OCI-LY1 (cell line): ENCODE measurements around the gene PPAT.

ENCODE experiments used
- H2AFZ ChIP-seq: fragments of 200-600 bp; sonication (generic), shearing (Covaris generic); 2 replicates; pipeline ENCODE4 v1.6.0; 2014; ENCODE audit warnings: antibody characterized with exemption, mild to moderate bottlenecking, low read length
- H3F3A ChIP-seq: fragments of 200-600 bp; sonication (generic), shearing (Covaris generic); 2 replicates; pipeline ENCODE4 v1.6.0; 2014; ENCODE audit warnings: mild to moderate bottlenecking, antibody characterized with exemption, low read length, moderate library complexity; ENCODE audit not compliant: insufficient read depth
- H3K27ac ChIP-seq: fragments of 200-600 bp; sonication (generic); 2 replicates; pipeline ENCODE4 v1.5.1; 2014; ENCODE audit warnings: low read length, mixed run types, mild to moderate bottlenecking, low read depth; ENCODE audit not compliant: poor library complexity, severe bottlenecking
- H3K27me3 ChIP-seq: fragments of 200-600 bp; sonication (generic); 2 replicates; pipeline ENCODE4 v1.6.0; 2014; ENCODE audit warnings: antibody characterized with exemption, mild to moderate bottlenecking, low read length, moderate library complexity; ENCODE audit not compliant: insufficient read depth
- H3K36me3 ChIP-seq: fragments of 200-600 bp; sonication (generic); 2 replicates; pipeline ENCODE4 v1.6.1; 2014; ENCODE audit warnings: mild to moderate bottlenecking, antibody characterized with exemption, low read length, moderate library complexity, mixed read lengths; ENCODE audit not compliant: insufficient read depth
- H3K4me1 ChIP-seq: fragments of 200-600 bp; sonication (generic); 2 replicates; pipeline ENCODE4 v1.5.1; 2014; ENCODE audit warnings: mild to moderate bottlenecking, low read length, moderate library complexity; ENCODE audit not compliant: insufficient read depth, severe bottlenecking
- H3K4me2 ChIP-seq: fragments of 200-600 bp; sonication (generic), shearing (Covaris generic); 2 replicates; pipeline ENCODE4 v1.6.1; 2014; ENCODE audit warnings: low read length
- H3K4me3 ChIP-seq: fragments of 200-600 bp; sonication (generic); 2 replicates; pipeline ENCODE4 v1.5.1; 2014; ENCODE audit warnings: low read length, low read depth, mild to moderate bottlenecking, mixed read lengths; ENCODE audit not compliant: poor library complexity, severe bottlenecking
- H3K79me2 ChIP-seq: fragments of 200-600 bp; shearing (Covaris generic); 2 replicates; pipeline ENCODE4 v1.6.1; 2016; ENCODE audit warnings: mixed run types, low read length, mixed read lengths; ENCODE audit not compliant: insufficient read depth
- H3K9ac ChIP-seq: fragments of 200-600 bp; sonication (generic), shearing (Covaris generic); 2 replicates; pipeline ENCODE4 v1.6.1; 2014; ENCODE audit warnings: mild to moderate bottlenecking, low read length, mixed read lengths
- H3K9me2 ChIP-seq: fragments of 200-600 bp; sonication (generic), shearing (Covaris generic); 2 replicates; pipeline ENCODE4 v1.6.1; 2014; ENCODE audit warnings: low read depth, mild to moderate bottlenecking, low read length, mixed read lengths
- H3K9me3 ChIP-seq: fragments of 200-600 bp; shearing (Covaris generic); 2 replicates; pipeline ENCODE4 v1.6.1; 2014; ENCODE audit warnings: low read length, mixed read lengths
- H4K20me1 ChIP-seq: fragments of 200-600 bp; sonication (generic), shearing (Covaris generic); 2 replicates; pipeline ENCODE4 v1.6.0; 2016; ENCODE audit warnings: mild to moderate bottlenecking, low read length; ENCODE audit not compliant: insufficient read depth
- CTCF ChIP-seq: fragments of 200-600 bp; sonication (generic), shearing (Covaris generic); IDR thresholded peaks from 2 replicates; pipeline ENCODE4 v1.5.1; 2017; ENCODE audit warnings: mild to moderate bottlenecking, antibody characterized with exemption, low read length, moderate library complexity, mixed read lengths
- EZH2 ChIP-seq: fragments of 200-600 bp; sonication (generic), shearing (Covaris generic); IDR thresholded peaks from 2 replicates; pipeline ENCODE4 v1.8.0; 2017; ENCODE audit warnings: borderline replicate concordance, mixed run types, mild to moderate bottlenecking, antibody characterized with exemption, low read length, moderate library complexity, mixed read lengths

PPAT gene

GRCh38 chr4:56448301-56448700 is 12.9 kb upstream of the PPAT start:
- Histone ChIP-seq H3K79me2 (peaks cover 31% of the 10 kb centered on the region), H3F3A (no peaks in the 10 kb centered on the region)
- no peak for TF ChIP-seq EZH2
- no peak for TF ChIP-seq CTCF

GRCh38 chr4:56445699-56446098 is 10.3 kb upstream of the PPAT start:
- Histone ChIP-seq H3K36me3 (peaks cover 98% of the 10 kb centered on the region), H3K9ac (no peak overlapping the region), H3K27ac (no peak overlapping the region), H3K9me3 (no peaks in the 10 kb centered on the region), H3K27me3 (no peaks in the 10 kb centered on the region), H4K20me1 (0 out of 2 replicates have a peak, but pooled peaks cover 6% of the 10 kb centered on the region), H3F3A (no peaks in the 10 kb centered on the region), H3K79me2 (peaks cover 54% of the 10 kb centered on the region), H3K9me2 (no peaks in the 10 kb centered on the region), H2AFZ (no peak overlapping the region), H3K4me1 (peaks cover 3% of the 10 kb centered on the region), H3K4me2 (no peak overlapping the region), H3K4me3 (no peak overlapping the region)
- TF ChIP-seq EZH2 (no peak), CTCF (no peak)

More at GRCh38 chr4:56448301-56448700, 12.9 kb upstream of the PPAT start:
- H3K9me3 ChIP-seq = no peaks in the 10 kb centered on the region
- 0 out of 2 replicates have a peak, but pooled peaks cover 3% of the 10 kb centered on the region for H4K20me1 ChIP-seq
- no peaks in the 10 kb centered on the region for H3K4me1 ChIP-seq
- peaks cover 100% of the 10 kb centered on the region for H3K36me3 ChIP-seq
- no peaks in the 10 kb centered on the region for H3K9me2 ChIP-seq
- no peak overlapping the region for H3K9ac ChIP-seq
- H3K4me3 ChIP-seq = no peak overlapping the region
- no peak overlapping the region for H2AFZ ChIP-seq
- no peaks in the 10 kb centered on the region for H3K27me3 ChIP-seq
- H3K4me2 ChIP-seq = no peak overlapping the region
- no peak overlapping the region for H3K27ac ChIP-seq

- no peak overlapping the region for H3K27ac ChIP-seq
- H3F3A ChIP-seq = no peaks in the 10 kb centered on the region
- no peaks in the 10 kb centered on the region for H3K9me3 ChIP-seq
- H3K9ac ChIP-seq = no peak overlapping the region
- H3K4me2 ChIP-seq = no peak overlapping the region
- TF ChIP-seq CTCF = no peak
- no peak for TF ChIP-seq EZH2
- H3K4me3 ChIP-seq = no peak overlapping the region
- H3K27me3 ChIP-seq = no peaks in the 10 kb centered on the region
- H3K36me3 ChIP-seq = peaks cover 98% of the 10 kb centered on the region
- 0 out of 2 replicates have a peak, but pooled peaks cover 7% of the 10 kb centered on the region for H4K20me1 ChIP-seq
- no peak overlapping the region for H2AFZ ChIP-seq
- peaks cover 13% of the 10 kb centered on the region for H3K4me1 ChIP-seq
- H3K9me2 ChIP-seq = no peaks in the 10 kb centered on the region
- peaks cover 64% of the 10 kb centered on the region for H3K79me2 ChIP-seq
These were observed 9.3 kb upstream of the PPAT start for GRCh38 chr4:56444719-56445118.
